Prostate gland (tissue), 2 donors: ENCODE results near the gene SMIM3.

ENCODE experiments used
- CTCF ChIP-seq, 4 experiments: fragments of 200-600 bp in 2 of 4; fragments of 450-650 bp in 2 of 4; sonication (generic) in 2 of 4; IDR thresholded peaks; 1 replicate in 3 of 4; 2 replicates in 1 of 4; pipeline ENCODE4 v1.5.1; 2016 to 2019; ENCODE audit warnings: antibody characterized with exemption in 4 of 4, mild to moderate bottlenecking in 2 of 4, moderate library complexity in 2 of 4
- POLR2A ChIP-seq: fragments of 450-650 bp; IDR thresholded peaks from one replicate; pipeline ENCODE4 v1.6.1; 2016; ENCODE audit warnings: antibody characterized with exemption, mild to moderate bottlenecking

- TF ChIP-seq CTCF (IDR thresholded peaks at IDR 0.05) (no peak), POLR2A (no peak)
Observed at GRCh38 chr5:150774145-150774544, 4.4 kb upstream of the SMIM3 start.
